ENCODE measurements around the gene FBXO48. TPM values are rescaled to one million over a fixed set of nuclear protein-coding genes. Genes with fewer than 3 reads are reported as not detected.

Gene FBXO48
- total RNA-seq, 4 donors from 2014 or later = 0.63 to 1.8 (median 1.0) TPM

- no peaks in the 10 kb centered on the region for H3K27me3 ChIP-seq
- TF ChIP-seq, protein P1, sequence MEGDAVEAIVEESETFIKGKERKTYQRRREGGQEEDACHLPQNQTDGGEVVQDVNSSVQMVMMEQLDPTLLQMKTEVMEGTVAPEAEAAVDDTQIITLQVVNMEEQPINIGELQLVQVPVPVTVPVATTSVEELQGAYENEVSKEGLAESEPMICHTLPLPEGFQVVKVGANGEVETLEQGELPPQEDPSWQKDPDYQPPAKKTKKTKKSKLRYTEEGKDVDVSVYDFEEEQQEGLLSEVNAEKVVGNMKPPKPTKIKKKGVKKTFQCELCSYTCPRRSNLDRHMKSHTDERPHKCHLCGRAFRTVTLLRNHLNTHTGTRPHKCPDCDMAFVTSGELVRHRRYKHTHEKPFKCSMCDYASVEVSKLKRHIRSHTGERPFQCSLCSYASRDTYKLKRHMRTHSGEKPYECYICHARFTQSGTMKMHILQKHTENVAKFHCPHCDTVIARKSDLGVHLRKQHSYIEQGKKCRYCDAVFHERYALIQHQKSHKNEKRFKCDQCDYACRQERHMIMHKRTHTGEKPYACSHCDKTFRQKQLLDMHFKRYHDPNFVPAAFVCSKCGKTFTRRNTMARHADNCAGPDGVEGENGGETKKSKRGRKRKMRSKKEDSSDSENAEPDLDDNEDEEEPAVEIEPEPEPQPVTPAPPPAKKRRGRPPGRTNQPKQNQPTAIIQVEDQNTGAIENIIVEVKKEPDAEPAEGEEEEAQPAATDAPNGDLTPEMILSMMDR (IDR thresholded peaks at IDR 0.05) = no peak
- no peak for TF ChIP-seq POLR2A (IDR thresholded peaks at IDR 0.05)
- no peaks in the 10 kb centered on the region for H3K9me3 ChIP-seq
- no peaks in the 10 kb centered on the region for H3K36me3 ChIP-seq
- H3K27ac ChIP-seq = peak overlapping the region in 2 of 3 donors; percentile 71 to 79
- H3K4me3 ChIP-seq (replicated peaks in 1 of 3) = peak overlapping the region; percentile 19 to 67 (median 62)
- DNase-seq = peak in 1 of 2 donors; percentile 17
- intact Hi-C loops (cut with DNase I) = loop anchor here (10.0 kb wide), 2 partner anchors 248 to 458 kb away; no protein-coding TSS in a partner anchor
- peaks cover 5 to 9% of the 10 kb centered on the region in 2 donors for H3K4me1 ChIP-seq
- 7 to 9% methylated on average over 11 of the region's 11 CpGs for WGBS, 2 donors
Measured at GRCh38 chr2:68466361-68466777, 725 bp downstream of the FBXO48 start.

DNA sequence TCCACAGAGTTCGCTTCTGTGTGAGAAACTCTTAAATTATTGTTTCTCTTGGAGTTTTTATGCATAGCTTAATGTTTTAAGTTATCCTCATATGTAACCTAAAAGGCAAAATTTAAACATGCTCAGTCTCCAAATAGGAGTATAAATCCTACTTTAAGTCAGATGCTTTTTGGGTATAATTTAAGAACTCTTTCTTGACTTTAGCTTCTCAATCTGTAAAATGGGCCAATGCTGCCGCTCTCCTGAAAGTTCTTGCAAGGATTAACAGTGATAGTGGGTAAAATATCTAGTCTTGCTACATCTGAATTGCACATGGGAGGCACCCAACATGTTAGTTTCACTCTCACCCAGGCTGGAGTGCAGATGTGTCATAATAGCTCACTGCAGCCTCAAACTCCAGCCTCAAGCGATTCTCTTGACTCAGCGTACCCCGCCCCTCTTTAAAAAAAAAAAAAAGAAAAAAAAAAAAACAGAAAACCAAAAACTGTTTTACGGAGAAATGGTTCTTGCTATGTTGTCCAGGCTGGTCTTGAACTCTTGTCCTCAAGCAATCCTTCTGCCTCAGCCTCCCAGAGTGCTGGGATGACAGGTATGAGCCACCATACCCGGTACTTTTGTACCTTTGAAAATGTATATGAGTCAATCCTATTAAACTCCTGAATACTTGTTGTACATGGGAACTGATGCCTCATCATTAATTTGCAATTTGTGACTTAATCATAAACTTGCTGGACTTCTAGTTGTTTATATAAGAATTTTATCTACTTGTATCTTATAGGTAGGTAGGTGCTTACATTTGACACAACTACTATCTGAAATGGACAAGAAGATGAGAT lies 1.8 kb downstream of the FBXO48 start:
- TF ChIP-seq, protein P1 (IDR thresholded peaks at IDR 0.05) = no peak
- no peak for TF ChIP-seq POLR2A (IDR thresholded peaks at IDR 0.05)
- Histone ChIP-seq H3K9me3 (no peaks in the 10 kb centered on the region), H3K27ac (no peak overlapping the region), H3K4me1 (peaks cover 5 to 9% of the 10 kb centered on the region in 2 donors), H3K36me3 (no peaks in the 10 kb centered on the region), H3K4me3 (replicated peaks in 1 of 3) (no peak overlapping the region), H3K27me3 (no peaks in the 10 kb centered on the region)
- 88 to 92% methylated on average over 7 of the region's 7 CpGs for WGBS, 2 donors
- intact Hi-C loops (cut with DNase I) = loop anchor here (10.0 kb wide), 2 partner anchors 250 to 460 kb away; no protein-coding TSS in a partner anchor
- no peak for DNase-seq

DNA sequence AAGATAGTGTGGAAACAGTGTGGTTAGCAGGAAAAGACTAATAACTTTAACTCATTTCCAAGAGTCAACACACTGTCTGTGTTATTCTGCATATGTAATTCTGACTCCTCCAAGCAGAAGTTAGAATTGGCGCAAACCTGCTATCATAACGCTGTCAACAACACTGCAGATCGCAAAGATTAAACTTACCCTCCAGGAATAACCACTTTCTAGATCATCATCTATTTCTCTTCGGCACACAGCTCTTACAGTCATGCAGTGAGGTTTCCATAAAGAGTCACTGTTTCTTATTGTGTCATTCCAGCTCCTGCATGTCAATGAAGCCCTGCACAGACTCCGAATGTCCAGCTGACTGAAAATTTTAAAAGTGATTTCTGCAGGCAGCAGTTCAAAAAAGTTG lies 2.4 kb downstream of the FBXO48 start:
- intact Hi-C loops (cut with DNase I) = loop anchor here (10.0 kb wide), 2 partner anchors 250 to 460 kb away; no protein-coding TSS in a partner anchor
- DNase-seq = no peak
- Histone ChIP-seq H3K27ac (no peak overlapping the region), H3K4me1 (peaks cover 5 to 9% of the 10 kb centered on the region in 2 donors), H3K27me3 (no peaks in the 10 kb centered on the region), H3K4me3 (replicated peaks in 1 of 3) (no peak overlapping the region), H3K36me3 (no peaks in the 10 kb centered on the region), H3K9me3 (no peaks in the 10 kb centered on the region)
- WGBS, 2 donors = 93 to 98% methylated on average over 5 of the region's 5 CpGs
- TF ChIP-seq POLR2A (IDR thresholded peaks at IDR 0.05) = no peak
- TF ChIP-seq, protein P1 (IDR thresholded peaks at IDR 0.05) = no peak

GRCh38 chr2:68463287-68463877 lies 3.7 kb downstream of the FBXO48 start:
- 2% methylated on average over 1 of the region's 1 CpG for WGBS, 2 donors
- H3K4me1 ChIP-seq = peaks cover 5% of the 10 kb centered on the region in 2 donors
- TF ChIP-seq, protein P1 (IDR thresholded peaks at IDR 0.05) = peak; percentile 19 to 81 (median 66)
- no peak for TF ChIP-seq POLR2A (IDR thresholded peaks at IDR 0.05)
- H3K9me3 ChIP-seq = no peaks in the 10 kb centered on the region
- H3K27me3 ChIP-seq = no peaks in the 10 kb centered on the region
- intact Hi-C loops (cut with DNase I) = loop anchor here (10.0 kb wide), 2 partner anchors 251 to 461 kb away; no protein-coding TSS in a partner anchor
- DNase-seq = no peak
- no peak overlapping the region for H3K4me3 ChIP-seq (replicated peaks in 1 of 3)
- H3K36me3 ChIP-seq = no peaks in the 10 kb centered on the region
- no peak overlapping the region for H3K27ac ChIP-seq
